ENCODE measurements around the gene ALG11.

The ALG11 gene

DNA sequence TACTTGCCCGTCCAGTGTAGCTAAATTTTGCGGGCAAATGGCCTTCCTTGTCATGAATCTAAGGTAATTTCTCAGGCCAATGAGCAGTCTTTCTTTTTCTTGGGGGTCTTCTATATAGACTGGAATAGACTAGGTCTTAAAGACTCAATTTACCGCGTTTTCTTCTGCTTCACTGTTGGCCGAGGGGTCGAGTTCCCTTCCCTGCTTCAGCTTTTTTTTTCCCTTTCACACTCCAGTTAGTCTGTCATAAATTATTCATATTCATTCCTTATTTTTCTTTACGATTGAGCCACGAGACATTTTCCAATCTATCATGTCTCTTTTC lies 276 bp downstream of the ALG11 start:
- no peak overlapping the region for H2AFZ ChIP-seq (ENCODE audit: low read depth, low read length)
- H4K8ac ChIP-seq (ENCODE audit: low read length) = no peak overlapping the region
- H3K4ac ChIP-seq (ENCODE audit: low read depth in 1 of 2, low read length in 2 of 2) = peak overlapping the region in 1 of 2 experiments; percentile 81
- peaks cover 4% of the 10 kb centered on the region for H3K4me1 ChIP-seq (ENCODE audit: control insufficient read depth, insufficient read depth, low read depth, low read length)
- H2AK5ac ChIP-seq (ENCODE audit: low read length, severe bottlenecking) = no peak overlapping the region
- H3K4me2 ChIP-seq (ENCODE audit: low read length, poor library complexity, severe bottlenecking) = peak overlapping the region; percentile 47
- H4K91ac ChIP-seq (ENCODE audit: low read length) = peak overlapping the region; percentile 6
- H3K79me1 ChIP-seq (replicated peaks; ENCODE audit: low read length, poor library complexity, severe bottlenecking) = peaks cover 21% of the 10 kb centered on the region
- H2BK12ac ChIP-seq (ENCODE audit: low read length in 2 of 2) = no peak overlapping the region
- H2BK120ac ChIP-seq (ENCODE audit: low read depth, low read length) = peak overlapping the region; percentile 2
- H2BK15ac ChIP-seq (ENCODE audit: low read depth, poor library complexity, severe bottlenecking) = no peak overlapping the region
- no peaks in the 10 kb centered on the region for H3K9me3 ChIP-seq (ENCODE audit: control insufficient read depth, low read length)
- DNase-seq = no peak
- H3K18ac ChIP-seq (ENCODE audit: low read depth in 1 of 2, low read length in 2 of 2) = peak overlapping the region; percentile 5 to 13
- H3K23ac ChIP-seq (ENCODE audit: low read length in 2 of 2) = no peak overlapping the region
- H3K14ac ChIP-seq (ENCODE audit: low read length in 2 of 2) = no peak overlapping the region
- peak overlapping the region; percentile 4 for H3K27ac ChIP-seq (ENCODE audit: low read length, poor library complexity, severe bottlenecking)
- 1% methylated on average over 8 of the region's 8 CpGs for WGBS
- H3K27me3 ChIP-seq (ENCODE audit: control insufficient read depth in 1 of 2, insufficient read depth in 1 of 2, low read length in 2 of 2) = peaks cover 5 to 28% of the 10 kb centered on the region in 2 experiments
- H3K4me3 ChIP-seq (ENCODE audit: insufficient read depth in 1 of 2, low read depth in 1 of 2, low read length in 2 of 2) = peak overlapping the region; percentile 58 to 97
- peaks cover 2 to 7% of the 10 kb centered on the region in 2 experiments for H3K36me3 ChIP-seq (ENCODE audit: control insufficient read depth in 1 of 2, insufficient read depth in 2 of 2, low read depth in 1 of 2, low read length in 2 of 2)
- H3K9ac ChIP-seq (ENCODE audit: low read length) = peak overlapping the region; percentile 95
- H2BK5ac ChIP-seq (ENCODE audit: low read depth, low read length, poor library complexity, severe bottlenecking) = no peak overlapping the region

DNA sequence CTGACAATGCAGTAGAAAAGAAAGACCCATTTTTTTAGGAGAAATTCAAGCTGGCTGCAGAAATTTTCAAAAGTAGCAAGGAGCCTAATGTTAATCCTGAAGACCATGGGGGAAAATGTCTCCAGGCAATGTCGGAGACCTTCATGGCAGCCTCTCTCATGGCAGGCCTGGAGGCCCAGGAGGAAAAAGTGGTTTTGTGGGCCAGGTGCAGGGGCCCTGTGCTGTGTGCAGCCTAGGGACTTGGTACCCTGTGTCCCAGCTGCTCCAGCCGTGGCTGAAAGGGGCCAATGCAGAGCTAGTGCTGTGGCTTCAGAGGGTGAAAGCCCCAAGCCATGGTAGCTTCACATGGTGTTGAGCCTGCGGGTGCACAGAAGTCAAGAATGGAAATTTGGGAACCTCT lies 4.1 kb downstream of the ALG11 start:
- H3K14ac ChIP-seq (ENCODE audit: low read length in 2 of 2) = no peak overlapping the region
- H2BK120ac ChIP-seq (ENCODE audit: low read depth, low read length) = no peak overlapping the region
- no peak overlapping the region for H2AK5ac ChIP-seq (ENCODE audit: low read length, severe bottlenecking)
- no peak overlapping the region for H3K18ac ChIP-seq (ENCODE audit: low read depth in 1 of 2, low read length in 2 of 2)
- H4K8ac ChIP-seq (ENCODE audit: low read length) = no peak overlapping the region
- no peak overlapping the region for H2AFZ ChIP-seq (ENCODE audit: low read depth, low read length)
- DNase-seq = no peak
- no peak overlapping the region for H2BK5ac ChIP-seq (ENCODE audit: low read depth, low read length, poor library complexity, severe bottlenecking)
- 97% methylated on average over 3 of the region's 3 CpGs for WGBS
- no peak overlapping the region for H3K4ac ChIP-seq (ENCODE audit: low read depth in 1 of 2, low read length in 2 of 2)
- H3K23ac ChIP-seq (ENCODE audit: low read length in 2 of 2) = no peak overlapping the region
- no peak overlapping the region for H3K27ac ChIP-seq (ENCODE audit: low read length, poor library complexity, severe bottlenecking)
- H2BK15ac ChIP-seq (ENCODE audit: low read depth, poor library complexity, severe bottlenecking) = no peak overlapping the region
- H3K79me1 ChIP-seq (replicated peaks; ENCODE audit: low read length, poor library complexity, severe bottlenecking) = peaks cover 27% of the 10 kb centered on the region
- H3K4me2 ChIP-seq (ENCODE audit: low read length, poor library complexity, severe bottlenecking) = no peak overlapping the region
- H3K4me3 ChIP-seq (ENCODE audit: insufficient read depth in 1 of 2, low read depth in 1 of 2, low read length in 2 of 2) = no peak overlapping the region
- H3K4me1 ChIP-seq (ENCODE audit: control insufficient read depth, insufficient read depth, low read depth, low read length) = peaks cover under 1% of the 10 kb centered on the region
- peaks cover 12 to 30% of the 10 kb centered on the region in 2 experiments for H3K36me3 ChIP-seq (ENCODE audit: control insufficient read depth in 1 of 2, insufficient read depth in 2 of 2, low read depth in 1 of 2, low read length in 2 of 2)
- no peak overlapping the region for H2BK12ac ChIP-seq (ENCODE audit: low read length in 2 of 2)
- no peak overlapping the region for H4K91ac ChIP-seq (ENCODE audit: low read length)
- no peak overlapping the region for H3K9ac ChIP-seq (ENCODE audit: low read length)
- H3K9me3 ChIP-seq (ENCODE audit: control insufficient read depth, low read length) = no peaks in the 10 kb centered on the region
- H3K27me3 ChIP-seq (ENCODE audit: control insufficient read depth in 1 of 2, insufficient read depth in 1 of 2, low read length in 2 of 2) = no peaks in the 10 kb centered on the region

DNA sequence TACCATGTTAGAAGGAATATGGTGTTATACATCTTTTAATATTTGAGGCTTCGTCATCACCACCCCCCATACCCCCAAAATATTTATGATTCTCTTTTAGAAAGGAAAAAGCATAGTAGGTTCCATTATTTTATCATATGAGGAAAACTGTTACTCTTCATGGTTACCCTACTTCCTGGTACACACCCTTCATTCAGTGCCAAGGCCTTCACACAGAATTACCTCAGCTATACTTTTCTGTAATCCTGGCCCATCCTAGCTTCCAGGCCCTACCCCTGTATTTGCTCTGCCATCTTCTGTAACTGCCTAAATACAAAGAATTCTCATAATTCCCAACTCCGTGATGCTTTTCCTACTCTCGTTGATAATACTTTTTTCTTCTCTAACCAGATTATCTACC lies 8.0 kb downstream of the ALG11 start:
- H3K9me3 ChIP-seq (ENCODE audit: control insufficient read depth, low read length) = no peaks in the 10 kb centered on the region
- over 99% methylated on average over 2 of the region's 3 CpGs for WGBS

DNA sequence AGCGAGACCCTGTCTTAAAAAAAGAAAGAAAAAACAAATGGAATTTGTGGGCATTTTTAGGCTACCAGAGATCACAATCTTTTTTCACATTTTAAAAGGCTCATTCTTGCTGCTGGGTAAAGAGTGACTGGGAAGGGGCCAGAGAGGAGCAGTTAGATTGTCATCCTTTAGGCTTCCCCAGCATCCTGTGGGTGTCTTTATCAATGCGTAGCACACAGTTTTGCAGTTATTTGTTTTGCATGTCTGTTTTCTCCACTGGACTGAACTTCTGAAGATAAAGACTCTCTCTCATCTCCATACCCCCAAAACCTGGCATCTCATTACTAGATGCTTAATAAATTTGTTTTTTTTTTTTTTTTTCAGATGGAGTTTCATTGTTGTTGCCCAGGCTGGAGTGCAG lies 10.2 kb downstream of the ALG11 start:
- H2BK15ac ChIP-seq (ENCODE audit: low read depth, poor library complexity, severe bottlenecking) = no peak overlapping the region
- no peak overlapping the region for H3K4me2 ChIP-seq (ENCODE audit: low read length, poor library complexity, severe bottlenecking)
- H3K4me1 ChIP-seq (ENCODE audit: control insufficient read depth, insufficient read depth, low read depth, low read length) = peaks cover 2% of the 10 kb centered on the region
- H3K36me3 ChIP-seq (ENCODE audit: control insufficient read depth in 1 of 2, insufficient read depth in 2 of 2, low read depth in 1 of 2, low read length in 2 of 2) = peaks cover 23 to 83% of the 10 kb centered on the region in 2 experiments
- H3K4me3 ChIP-seq (ENCODE audit: insufficient read depth in 1 of 2, low read depth in 1 of 2, low read length in 2 of 2) = no peak overlapping the region
- no peak for DNase-seq
- no peak overlapping the region for H3K14ac ChIP-seq (ENCODE audit: low read length in 2 of 2)
- no peak overlapping the region for H3K4ac ChIP-seq (ENCODE audit: low read depth in 1 of 2, low read length in 2 of 2)
- no peak overlapping the region for H3K18ac ChIP-seq (ENCODE audit: low read depth in 1 of 2, low read length in 2 of 2)
- no peak overlapping the region for H2AFZ ChIP-seq (ENCODE audit: low read depth, low read length)
- no peak overlapping the region for H2BK120ac ChIP-seq (ENCODE audit: low read depth, low read length)
- peaks cover 45% of the 10 kb centered on the region for H3K79me1 ChIP-seq (replicated peaks; ENCODE audit: low read length, poor library complexity, severe bottlenecking)
- H3K9ac ChIP-seq (ENCODE audit: low read length) = no peak overlapping the region
- H3K9me3 ChIP-seq (ENCODE audit: control insufficient read depth, low read length) = peaks cover 6% of the 10 kb centered on the region
- H2AK5ac ChIP-seq (ENCODE audit: low read length, severe bottlenecking) = no peak overlapping the region
- no peak overlapping the region for H3K27ac ChIP-seq (ENCODE audit: low read length, poor library complexity, severe bottlenecking)
- H4K8ac ChIP-seq (ENCODE audit: low read length) = no peak overlapping the region
- no peak overlapping the region for H3K23ac ChIP-seq (ENCODE audit: low read length in 2 of 2)
- H3K27me3 ChIP-seq (ENCODE audit: control insufficient read depth in 1 of 2, insufficient read depth in 1 of 2, low read length in 2 of 2) = no peaks in the 10 kb centered on the region
- WGBS = 100% methylated on average over 2 of the region's 2 CpGs
- H2BK5ac ChIP-seq (ENCODE audit: low read depth, low read length, poor library complexity, severe bottlenecking) = no peak overlapping the region
- H2BK12ac ChIP-seq (ENCODE audit: low read length in 2 of 2) = no peak overlapping the region
- no peak overlapping the region for H4K91ac ChIP-seq (ENCODE audit: low read length)

More for the DNA sequence above, 8.0 kb downstream of the ALG11 start:
- Histone ChIP-seq H4K91ac (ENCODE audit: low read length) (no peak overlapping the region), H2AFZ (ENCODE audit: low read depth, low read length) (no peak overlapping the region), H3K4me2 (ENCODE audit: low read length, poor library complexity, severe bottlenecking) (no peak overlapping the region), H3K14ac (ENCODE audit: low read length in 2 of 2) (no peak overlapping the region), H3K4me1 (ENCODE audit: control insufficient read depth, insufficient read depth, low read depth, low read length) (no peaks in the 10 kb centered on the region), H3K79me1 (replicated peaks; ENCODE audit: low read length, poor library complexity, severe bottlenecking) (peaks cover 35% of the 10 kb centered on the region), H2BK5ac (ENCODE audit: low read depth, low read length, poor library complexity, severe bottlenecking) (no peak overlapping the region), H3K18ac (ENCODE audit: low read depth in 1 of 2, low read length in 2 of 2) (no peak overlapping the region), H3K36me3 (ENCODE audit: control insufficient read depth in 1 of 2, insufficient read depth in 2 of 2, low read depth in 1 of 2, low read length in 2 of 2) (peaks cover 22 to 63% of the 10 kb centered on the region in 2 experiments), H3K4ac (ENCODE audit: low read depth in 1 of 2, low read length in 2 of 2) (no peak overlapping the region), H2BK15ac (ENCODE audit: low read depth, poor library complexity, severe bottlenecking) (no peak overlapping the region), H2BK12ac (ENCODE audit: low read length in 2 of 2) (no peak overlapping the region), H3K27me3 (ENCODE audit: control insufficient read depth in 1 of 2, insufficient read depth in 1 of 2, low read length in 2 of 2) (no peaks in the 10 kb centered on the region), H2BK120ac (ENCODE audit: low read depth, low read length) (no peak overlapping the region), H3K23ac (ENCODE audit: low read length in 2 of 2) (no peak overlapping the region), H4K8ac (ENCODE audit: low read length) (no peak overlapping the region), H3K4me3 (ENCODE audit: insufficient read depth in 1 of 2, low read depth in 1 of 2, low read length in 2 of 2) (no peak overlapping the region), H2AK5ac (ENCODE audit: low read length, severe bottlenecking) (no peak overlapping the region), H3K27ac (ENCODE audit: low read length, poor library complexity, severe bottlenecking) (no peak overlapping the region), H3K9ac (ENCODE audit: low read length) (no peak overlapping the region)
- no peak for DNase-seq

Data from mesenchymal stem cell (in vitro differentiated cells and primary cell).